EL (cell line): ENCODE results near the gene IL17REL.

ENCODE experiments used
- DNase-seq: peaks from one replicate; pipeline ENCODE4 v3.0.0-alpha.2; 2016

IL17REL gene

DNA sequence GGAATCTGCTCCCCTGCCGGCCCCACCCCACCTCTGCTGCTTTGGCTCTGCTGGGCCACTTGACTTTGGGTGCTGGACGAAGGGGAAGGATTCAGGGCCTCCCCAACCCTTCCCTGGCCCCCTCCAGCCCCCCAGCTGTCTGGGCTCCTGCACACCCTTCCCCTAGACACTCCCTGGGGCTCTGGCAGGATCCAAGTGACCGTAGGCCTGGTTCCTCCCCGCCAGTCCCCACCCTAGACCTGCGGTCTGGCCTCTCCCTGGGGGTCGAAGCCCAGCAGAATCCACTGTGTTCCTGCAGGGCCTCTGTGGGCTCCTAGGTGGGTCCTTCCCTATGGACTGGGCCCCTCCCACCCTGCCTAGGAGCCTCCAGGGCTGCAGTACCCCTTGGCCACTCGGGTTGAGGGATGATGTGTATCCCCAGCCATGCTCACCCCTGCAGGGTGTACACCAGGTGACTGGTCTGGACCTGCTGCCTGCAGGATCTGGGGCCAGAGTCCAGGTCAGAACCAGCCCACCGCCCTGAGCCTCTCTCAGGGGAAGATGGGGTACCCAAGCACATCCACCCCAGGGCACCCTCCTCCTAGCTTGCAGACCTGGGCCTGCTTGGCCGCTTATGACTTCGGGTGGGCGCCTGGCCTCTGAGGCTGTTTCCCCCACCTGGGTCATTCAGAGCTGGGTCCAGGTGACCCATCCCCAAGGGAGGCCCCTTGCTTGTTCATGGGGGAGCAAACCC is 46.4 kb downstream of the IL17REL start:
- DNase-seq, result no peak

DNA sequence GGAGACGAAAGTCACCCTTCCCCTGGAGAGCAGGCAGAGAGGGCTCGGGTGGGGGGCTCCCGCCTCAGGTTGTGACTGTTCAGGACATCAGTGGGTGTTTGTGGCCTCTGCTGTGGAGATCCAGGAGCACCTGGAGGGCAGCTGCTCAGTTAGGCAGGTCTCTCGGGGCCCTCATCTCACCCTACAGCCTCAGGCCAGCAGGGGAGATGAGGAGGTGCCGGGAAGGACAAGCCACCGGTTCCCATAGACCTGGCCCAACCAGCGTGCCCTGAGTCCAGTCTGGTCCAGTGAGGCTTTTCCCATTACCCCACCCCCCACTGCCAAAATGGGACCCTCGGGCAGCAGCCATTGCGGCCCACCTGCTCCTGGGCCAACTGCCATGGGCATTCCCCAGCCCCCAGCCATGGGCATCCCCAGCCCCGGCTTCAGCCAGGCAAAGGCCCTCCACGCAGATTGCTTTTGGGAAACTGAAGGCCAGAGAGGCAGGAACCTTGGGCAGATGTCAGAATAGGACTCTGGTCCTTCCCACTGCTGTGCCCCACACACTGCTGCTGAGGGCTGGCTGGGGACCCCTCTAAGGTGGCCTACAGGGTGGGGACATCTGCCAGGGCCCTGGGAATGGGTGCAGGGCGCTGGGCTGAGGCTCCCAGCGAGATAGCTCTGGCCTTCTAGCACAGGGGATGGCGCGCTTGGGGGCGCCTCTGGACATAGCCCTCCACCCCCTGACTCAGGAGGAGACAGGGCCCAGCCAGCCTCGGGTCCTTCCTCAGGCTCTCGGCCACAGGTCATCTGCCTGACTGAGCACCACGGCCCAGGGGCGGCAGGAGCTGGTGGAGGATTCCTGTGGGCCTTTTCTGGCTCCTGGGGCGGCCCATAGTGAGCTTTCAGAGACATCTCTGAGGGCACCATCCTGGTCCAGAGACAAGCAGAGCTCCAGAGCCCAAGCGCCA is 47.2 kb downstream of the IL17REL start:
- DNase-seq, result no peak

DNA sequence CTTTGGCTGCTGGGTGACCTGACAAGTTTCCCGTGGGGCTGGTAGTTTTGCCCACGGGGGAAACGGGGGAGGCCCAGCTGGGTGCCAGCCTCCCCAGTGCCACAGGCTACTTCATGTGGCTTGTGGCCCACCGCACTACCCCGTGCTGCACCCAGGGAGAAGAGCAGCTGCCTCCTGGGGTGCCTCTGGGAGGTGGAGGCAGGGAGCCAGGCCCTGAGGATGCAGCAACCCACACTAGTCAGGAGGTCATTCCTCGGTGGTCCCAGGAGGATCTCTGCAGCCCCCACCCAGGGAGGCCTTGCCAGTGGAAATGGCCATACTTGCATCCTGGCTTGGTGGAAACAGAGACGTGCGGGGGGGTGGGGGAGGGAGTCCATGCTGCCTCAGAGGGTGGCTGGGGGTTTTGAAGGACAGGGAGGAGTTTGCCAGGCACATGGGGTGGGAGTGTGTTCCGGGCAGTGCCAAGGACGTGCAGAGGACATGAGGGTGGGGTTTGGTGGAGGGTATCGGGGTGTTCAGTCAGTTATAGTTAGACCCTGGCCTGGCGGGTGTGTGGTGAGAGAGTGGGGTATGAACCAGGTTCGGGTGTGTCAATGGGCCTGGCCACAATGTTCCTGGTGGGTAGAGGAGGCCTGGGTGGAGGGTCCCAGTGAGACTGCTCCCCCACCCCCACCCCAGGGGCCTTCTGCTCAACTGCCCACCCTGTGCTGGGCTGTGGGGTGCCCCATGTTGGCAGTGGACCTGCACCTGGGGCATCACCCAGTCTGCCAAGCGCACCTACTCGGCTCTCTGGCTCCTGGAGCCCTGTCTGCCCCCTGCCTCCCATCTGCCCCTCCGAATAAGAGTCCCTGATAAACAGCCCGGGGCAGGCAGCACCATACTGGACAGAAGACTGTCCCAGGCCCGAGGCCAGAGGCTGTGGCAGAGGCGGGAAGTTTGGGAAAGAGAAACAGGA is 48.2 kb downstream of the IL17REL start:
- DNase-seq, result no peak

DNA sequence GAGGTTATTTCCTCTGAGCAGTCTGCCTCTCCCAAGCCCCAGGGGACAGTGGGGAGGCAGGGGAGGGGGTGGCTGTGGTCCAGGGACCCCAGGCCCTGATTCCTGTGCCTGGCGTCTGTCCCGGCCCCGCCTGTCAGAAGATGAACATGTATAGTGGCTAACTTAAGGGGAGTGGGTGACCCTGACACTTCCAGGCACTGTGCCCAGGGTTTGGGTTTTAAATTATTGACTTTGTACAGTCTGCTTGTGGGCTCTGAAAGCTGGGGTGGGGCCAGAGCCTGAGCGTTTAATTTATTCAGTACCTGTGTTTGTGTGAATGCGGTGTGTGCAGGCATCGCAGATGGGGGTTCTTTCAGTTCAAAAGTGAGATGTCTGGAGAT is 48.9 kb downstream of the IL17REL start:
- no peak for DNase-seq

DNA sequence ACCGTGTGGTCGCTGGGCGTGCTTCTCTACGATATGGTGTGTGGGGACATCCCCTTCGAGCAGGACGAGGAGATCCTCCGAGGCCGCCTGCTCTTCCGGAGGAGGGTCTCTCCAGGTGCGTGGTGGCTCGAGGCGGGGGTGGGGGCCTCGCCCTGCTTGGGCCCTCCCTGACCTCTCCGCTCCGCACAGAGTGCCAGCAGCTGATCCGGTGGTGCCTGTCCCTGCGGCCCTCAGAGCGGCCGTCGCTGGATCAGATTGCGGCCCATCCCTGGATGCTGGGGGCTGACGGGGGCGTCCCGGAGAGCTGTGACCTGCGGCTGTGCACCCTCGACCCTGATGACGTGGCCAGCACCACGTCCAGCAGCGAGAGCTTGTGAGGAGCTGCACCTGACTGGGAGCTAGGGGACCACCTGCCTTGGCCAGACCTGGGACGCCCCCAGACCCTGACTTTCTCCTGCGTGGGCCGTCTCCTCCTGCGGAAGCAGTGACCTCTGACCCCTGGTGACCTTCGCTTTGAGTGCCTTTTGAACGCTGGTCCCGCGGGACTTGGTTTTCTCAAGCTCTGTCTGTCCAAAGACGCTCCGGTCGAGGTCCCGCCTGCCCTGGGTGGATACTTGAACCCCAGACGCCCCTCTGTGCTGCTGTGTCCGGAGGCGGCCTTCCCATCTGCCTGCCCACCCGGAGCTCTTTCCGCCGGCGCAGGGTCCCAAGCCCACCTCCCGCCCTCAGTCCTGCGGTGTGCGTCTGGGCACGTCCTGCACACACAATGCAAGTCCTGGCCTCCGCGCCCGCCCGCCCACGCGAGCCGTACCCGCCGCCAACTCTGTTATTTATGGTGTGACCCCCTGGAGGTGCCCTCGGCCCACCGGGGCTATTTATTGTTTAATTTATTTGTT is 49.6 kb downstream of the IL17REL start:
- no peak for DNase-seq

DNA sequence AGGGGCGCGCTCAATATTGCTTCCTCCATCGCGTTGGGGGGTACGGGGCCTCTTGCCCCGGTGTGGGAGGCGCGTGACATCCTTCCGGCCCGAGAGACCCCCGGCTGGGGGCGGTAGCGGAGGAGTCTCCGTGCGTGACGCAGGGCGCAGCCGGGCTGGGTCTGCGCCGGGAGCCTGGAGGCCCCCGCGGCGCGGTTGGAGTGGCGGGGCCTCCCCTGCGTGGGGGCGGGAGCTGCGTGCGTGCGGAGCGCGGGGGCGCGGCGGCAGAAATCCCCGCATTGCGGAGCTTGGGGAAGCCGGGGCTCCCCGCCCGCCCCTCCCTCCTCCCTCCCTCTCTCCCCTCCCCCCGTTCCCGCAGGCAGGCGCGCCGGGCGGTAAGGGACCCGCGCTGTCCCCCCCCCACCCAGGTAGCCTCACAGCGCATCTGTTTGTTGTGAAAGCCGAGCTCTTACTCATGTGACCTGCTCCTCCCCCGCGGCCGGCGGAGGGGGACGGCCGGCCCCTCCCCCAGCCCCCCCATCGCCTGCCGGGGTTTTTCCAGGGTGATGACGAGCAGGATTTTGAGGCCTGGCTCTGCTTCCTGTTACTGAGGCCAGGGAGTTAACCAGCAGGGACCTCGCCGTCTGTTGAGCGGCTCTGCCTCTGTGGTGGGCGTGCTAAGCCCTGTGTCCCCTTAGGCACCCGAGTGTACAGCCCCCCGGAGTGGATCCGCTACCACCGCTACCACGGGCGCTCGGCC is 50.4 kb downstream of the IL17REL start:
- DNase-seq, result peak; percentile 94

DNA sequence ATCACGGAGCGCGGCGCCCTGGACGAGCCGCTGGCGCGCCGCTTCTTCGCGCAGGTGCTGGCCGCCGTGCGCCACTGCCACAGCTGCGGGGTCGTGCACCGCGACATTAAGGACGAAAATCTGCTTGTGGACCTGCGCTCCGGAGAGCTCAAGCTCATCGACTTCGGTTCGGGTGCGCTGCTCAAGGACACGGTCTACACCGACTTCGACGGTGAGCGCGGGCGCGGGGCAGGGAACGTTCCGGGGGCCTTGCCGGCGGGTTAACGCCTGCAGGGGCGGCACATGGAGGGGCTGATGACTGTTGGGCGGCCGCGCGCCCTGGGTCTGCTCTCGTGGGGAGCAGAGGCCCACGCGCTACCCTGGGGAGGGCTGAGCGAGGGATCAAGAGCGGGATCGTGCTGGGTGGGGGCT is 51.0 kb downstream of the IL17REL start:
- no peak for DNase-seq

DNA sequence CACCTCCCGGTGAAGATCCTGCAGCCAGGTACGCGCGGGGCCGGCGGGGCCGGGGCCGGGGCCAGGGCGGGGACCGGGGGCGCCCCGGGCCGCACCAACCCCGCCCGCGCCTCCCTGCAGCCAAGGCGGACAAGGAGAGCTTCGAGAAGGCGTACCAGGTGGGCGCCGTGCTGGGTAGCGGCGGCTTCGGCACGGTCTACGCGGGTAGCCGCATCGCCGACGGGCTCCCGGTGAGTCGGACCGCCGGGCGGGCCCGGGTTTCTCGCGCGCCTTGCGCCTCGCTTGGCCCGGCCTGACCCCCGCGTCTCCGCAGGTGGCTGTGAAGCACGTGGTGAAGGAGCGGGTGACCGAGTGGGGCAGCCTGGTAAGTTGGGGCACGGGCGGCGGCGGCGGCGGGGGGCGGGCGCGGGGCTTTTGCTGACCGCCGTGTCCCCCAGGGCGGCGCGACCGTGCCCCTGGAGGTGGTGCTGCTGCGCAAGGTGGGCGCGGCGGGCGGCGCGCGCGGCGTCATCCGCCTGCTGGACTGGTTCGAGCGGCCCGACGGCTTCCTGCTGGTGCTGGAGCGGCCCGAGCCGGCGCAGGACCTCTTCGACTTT is 51.5 kb downstream of the IL17REL start:
- peak; percentile 52 for DNase-seq

DNA sequence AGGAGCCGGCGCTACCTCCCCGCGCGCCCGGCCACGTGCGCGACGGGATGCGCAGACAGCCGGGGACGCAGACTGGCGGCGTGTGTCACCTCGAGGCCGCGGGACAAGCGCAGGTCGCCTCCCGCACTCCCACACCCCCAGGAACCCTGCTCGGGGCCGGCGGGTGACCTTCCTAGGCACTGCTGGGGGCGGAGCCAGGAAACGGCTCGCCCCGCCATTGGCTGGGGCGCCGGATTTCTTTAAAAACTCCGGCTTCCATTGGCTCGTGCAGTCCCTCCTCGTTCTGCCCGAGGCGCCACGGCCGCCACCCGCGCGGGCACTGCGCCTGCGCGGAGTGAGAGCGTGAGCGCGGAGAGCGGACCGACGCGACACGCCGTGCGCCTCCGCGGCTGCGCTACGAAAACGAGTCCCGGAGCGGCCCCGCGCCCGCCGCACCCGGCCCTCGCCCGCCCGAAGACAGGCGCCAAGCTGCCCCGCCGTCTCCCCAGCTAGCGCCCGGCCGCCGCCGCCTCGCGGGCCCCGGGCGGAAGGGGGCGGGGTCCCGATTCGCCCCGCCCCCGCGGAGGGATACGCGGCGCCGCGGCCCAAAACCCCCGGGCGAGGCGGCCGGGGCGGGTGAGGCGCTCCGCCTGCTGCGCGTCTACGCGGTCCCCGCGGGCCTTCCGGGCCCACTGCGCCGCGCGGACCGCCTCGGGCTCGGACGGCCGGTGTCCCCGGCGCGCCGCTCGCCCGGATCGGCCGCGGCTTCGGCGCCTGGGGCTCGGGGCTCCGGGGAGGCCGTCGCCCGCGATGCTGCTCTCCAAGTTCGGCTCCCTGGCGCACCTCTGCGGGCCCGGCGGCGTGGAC is 52.2 kb downstream of the IL17REL start, which contains the start of gene PIM3:
TSS of gene PIM3 (plus strand) at position 614 of the 846 bp plus-strand sequence. CDS start at position 790, 176 bp downstream.
- peak; percentile 95 for DNase-seq

DNA sequence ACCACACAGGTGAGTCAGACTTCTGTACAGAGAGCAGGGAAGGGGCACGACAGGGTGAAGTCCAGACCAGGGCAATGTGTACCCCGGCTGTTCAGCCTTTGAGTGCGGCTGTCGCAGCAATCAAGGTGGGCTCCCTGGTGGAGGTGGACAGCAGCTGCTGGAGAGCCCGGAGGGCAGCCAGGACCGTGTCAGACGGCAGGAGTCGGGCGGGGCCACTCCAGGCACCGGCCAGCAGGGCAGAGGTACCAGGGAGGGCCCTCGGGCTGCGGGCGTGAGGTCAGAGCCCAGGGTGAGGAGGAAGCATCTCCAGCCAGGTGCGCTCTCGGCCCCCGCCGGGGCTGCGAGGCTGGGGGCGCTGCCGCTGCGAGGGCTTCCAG is 52.8 kb downstream of the IL17REL start:
- DNase-seq, result peak; percentile 38

DNA sequence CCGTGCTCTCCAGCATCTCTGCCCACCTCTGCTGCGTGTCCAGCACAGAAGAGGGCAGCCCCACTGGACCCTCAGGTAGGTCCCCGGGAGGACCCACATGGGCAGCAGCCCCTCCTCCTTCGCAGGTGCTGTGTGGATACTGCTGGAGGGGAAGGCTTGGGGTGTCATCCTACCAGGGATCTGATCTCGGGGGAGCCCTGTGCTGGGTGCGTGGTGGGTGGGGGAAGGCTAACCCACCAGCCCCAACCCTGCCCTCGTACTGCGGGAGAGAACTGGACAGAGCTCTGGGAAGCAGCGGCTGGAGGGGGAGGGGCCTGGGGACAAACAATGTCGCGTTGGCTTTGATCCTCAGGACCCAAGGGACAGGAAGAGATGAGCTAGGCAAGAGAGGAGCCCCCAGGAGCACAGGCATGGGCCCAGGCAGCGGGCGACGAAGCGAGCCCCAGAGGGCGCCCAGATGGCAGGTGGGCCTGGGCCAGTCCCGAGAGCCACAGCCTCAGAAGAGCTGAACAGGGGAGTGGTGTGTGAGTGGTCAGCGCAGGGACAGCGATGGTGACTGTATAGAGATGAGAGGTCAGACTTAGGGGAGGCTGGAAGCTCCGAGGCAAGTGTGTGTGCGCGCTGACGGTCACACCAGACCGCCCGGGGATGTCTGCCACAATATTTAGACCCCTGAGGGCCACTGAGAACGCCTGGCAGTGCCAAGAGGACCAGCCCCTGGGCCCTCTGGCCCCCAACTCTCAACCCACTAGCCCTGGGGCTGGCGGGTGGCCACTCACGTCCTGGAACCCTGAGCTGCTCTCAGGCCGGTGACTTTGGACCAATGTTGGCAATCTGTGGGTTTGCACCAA is 53.4 kb downstream of the IL17REL start:
- DNase-seq, result no peak

DNA sequence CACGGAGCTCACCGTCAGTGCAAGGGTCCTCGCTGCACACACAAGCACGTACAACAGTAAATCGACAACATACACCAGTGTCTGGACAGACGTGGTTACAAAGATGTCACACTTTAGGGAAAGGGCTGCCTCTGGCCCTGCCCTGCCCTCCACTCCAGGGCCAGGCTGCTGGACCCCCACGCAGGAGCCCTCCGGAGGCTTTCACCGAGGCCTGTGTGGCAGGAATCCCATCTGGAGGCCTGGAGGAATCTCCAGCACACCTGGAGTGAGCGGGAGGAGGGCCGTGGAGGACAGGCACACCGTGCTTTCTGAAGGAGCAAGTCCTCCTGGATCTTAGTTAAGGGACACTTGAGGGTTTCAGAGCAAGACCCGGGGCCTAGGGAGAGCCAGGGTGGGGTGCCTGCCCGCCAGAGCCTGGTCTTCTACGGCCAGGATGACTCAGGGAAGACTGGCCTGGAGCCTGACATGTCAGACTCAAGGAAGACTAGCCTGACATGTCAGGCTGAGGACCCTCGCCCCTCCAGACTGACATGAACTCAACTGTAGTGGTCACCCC is 54.1 kb downstream of the IL17REL start:
- no peak for DNase-seq

DNA sequence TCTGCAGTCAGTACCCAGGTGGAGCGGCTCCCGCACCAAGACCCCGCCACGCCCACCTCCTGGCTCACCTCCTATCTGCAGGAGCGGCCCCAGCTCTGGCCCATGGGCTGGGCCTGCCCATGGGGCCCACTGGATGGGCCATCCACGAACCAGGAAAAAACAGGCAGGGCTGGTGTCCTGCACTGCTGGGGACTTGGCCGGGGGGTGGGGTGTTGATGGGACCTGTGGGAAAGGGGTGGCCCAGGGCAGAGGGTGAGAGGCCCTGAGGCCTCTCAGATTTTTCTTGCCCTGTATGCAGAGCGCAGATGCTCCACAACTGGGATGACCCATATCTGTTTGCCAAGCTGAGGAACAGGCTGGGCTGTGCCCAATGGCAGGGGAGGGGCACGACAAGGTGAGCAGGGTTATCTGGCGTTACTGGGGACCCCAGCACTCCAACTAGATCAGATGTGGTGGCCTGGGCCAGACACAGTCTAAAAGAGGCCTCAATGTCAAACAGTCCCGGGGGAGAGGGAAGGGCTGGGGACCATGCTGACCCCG is 54.7 kb downstream of the IL17REL start:
- no peak for DNase-seq

DNA sequence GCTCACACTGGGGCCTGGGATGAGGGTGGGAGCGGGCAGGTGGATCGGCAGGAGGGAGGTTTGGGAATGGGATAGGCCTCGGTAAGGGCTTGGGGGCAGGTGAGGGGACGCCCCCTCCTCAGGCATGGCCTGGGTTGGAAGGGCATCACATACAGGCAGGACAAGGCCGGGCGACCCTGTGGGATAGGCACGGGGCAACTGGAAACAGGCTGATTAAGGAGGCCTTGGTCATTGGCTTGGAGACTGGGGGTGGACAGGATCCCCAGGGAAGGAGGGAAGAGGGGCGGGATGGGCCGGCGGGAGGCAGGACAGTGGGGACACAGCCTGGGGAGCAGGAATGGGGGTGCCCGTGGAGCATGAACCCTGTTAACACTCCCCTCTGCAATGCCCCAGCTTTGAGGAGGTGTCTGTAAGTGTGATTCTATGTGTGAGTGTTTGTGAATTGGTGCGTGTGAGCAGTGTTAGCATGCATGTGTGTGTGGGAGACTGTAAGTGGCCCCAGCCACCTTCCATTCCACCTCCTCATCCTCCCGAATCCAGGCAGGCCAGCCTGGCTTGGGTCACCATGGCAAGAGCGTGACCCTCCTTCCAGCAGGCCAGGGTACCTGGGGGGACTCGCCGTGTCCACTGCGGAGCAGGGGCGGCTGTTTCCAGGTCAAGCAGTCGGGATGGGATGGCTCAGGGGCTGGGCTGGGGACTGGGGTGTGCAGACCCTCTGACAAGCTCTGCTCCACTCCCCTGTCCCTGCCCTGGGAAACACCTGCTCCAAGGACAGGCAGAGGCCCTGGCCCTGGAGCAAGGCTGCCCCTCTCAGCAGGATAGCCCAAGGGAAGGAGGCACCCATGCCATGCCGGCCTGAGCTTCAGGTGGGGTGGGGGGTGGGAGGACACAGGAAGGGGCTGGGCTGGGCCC is 55.4 kb downstream of the IL17REL start:
- DNase-seq, result no peak

DNA sequence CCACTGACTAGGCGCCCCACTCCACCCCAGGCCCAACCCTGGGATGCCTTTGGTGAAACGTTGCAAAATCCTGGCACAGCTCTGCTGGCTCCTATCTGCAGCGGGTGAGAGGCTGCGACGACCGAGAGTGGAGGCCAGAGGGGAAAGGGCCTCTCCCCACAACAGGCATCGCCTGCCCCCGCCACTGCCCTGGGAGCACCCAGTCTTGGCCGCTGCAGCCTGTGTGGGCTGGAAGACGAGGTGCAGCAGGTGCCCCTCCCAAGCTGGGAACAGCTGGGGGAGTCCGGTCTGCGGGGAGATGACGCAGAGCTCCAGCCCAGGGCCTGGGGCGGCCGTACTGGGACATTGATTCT is 56.2 kb downstream of the IL17REL start:
- DNase-seq, result no peak

DNA sequence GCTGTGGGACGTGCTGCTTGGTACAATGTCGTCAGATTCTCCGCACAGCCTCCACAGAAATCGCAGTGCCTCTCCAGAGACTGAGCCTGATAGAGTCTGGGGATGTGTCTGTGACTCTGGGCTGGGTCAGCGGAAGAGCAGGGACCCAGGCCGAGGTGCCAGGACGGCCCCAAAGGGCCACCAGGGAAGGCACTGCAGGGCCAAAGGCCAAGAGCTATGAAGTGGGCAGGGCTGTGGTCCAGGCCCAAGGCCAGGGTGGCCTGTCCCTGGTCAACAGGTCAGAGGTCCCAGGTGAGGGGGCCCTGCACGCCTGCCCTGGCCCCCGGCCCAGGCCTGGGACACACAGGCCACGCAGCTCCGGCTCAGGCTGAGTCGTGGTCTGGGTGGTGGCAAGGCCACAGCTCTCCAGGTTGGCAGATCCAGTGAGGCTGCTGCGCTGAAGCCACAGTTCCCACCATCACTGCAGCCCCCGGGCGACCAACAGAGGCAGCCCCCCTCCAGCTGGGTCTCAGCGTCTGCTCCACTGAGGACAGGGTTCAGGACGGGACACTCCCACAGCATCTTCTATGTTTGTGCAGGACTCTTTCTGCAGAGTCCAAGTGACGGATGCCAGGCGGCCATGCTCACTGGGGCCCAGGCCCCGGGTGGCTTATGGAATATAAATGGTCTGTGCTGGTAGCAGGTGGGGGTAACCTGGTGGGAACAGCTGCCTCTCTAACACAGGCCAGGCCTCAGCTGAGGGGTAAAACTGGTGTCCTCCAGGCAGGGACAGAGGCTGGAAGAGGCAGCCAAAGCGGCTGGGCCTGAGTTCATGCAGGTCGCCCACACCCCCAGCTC is 56.8 kb downstream of the IL17REL start:
- no peak for DNase-seq
